ENCODE measurements around the gene FAM222B.

Gene FAM222B

GRCh38 chr17:28875848-28876550 lies 33.4 kb upstream of the FAM222B start:
- TF ChIP-seq, protein P1, sequence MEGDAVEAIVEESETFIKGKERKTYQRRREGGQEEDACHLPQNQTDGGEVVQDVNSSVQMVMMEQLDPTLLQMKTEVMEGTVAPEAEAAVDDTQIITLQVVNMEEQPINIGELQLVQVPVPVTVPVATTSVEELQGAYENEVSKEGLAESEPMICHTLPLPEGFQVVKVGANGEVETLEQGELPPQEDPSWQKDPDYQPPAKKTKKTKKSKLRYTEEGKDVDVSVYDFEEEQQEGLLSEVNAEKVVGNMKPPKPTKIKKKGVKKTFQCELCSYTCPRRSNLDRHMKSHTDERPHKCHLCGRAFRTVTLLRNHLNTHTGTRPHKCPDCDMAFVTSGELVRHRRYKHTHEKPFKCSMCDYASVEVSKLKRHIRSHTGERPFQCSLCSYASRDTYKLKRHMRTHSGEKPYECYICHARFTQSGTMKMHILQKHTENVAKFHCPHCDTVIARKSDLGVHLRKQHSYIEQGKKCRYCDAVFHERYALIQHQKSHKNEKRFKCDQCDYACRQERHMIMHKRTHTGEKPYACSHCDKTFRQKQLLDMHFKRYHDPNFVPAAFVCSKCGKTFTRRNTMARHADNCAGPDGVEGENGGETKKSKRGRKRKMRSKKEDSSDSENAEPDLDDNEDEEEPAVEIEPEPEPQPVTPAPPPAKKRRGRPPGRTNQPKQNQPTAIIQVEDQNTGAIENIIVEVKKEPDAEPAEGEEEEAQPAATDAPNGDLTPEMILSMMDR (IDR thresholded peaks at IDR 0.05; ENCODE audit: low read depth, low read length), result no peak
- TF ChIP-seq MYC (IDR thresholded peaks at IDR 0.05; ENCODE audit: low read depth, low read length) (no peak), POLR2A (IDR thresholded peaks at IDR 0.05; ENCODE audit: extremely low read depth, insufficient read length) (no peak), MAX (IDR thresholded peaks at IDR 0.05; ENCODE audit: low read depth, low read length) (no peak)
- no peak overlapping the region for H3K4me3 ChIP-seq (ENCODE audit: low read depth, low read length)
- no peak for DNase-seq (ENCODE audit: low read depth)

DNA sequence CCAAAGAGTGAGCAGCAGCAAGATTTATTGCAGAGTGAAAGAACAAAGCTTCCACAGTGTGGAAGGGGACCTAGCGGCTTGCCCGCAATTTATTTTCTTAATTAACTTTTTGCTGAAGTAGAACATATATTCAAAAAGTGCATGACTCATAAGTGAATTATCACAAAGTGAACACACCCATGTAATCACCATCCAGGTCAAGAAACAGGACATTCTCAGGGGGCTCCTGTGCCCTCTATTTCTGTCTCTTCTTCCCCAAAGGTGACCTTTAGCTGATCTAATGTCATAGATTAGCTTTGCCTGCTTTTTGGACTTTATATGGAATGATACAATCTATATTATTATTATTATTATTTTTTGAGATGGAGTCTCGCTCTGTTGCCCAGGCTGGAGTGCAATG lies 32.2 kb upstream of the FAM222B start:
- H3K4me3 ChIP-seq (ENCODE audit: low read depth, low read length), result no peak overlapping the region
- no peak for TF ChIP-seq MAX (IDR thresholded peaks at IDR 0.05; ENCODE audit: low read depth, low read length)
- no peak for TF ChIP-seq POLR2A (IDR thresholded peaks at IDR 0.05; ENCODE audit: extremely low read depth, insufficient read length)
- TF ChIP-seq MYC (IDR thresholded peaks at IDR 0.05; ENCODE audit: low read depth, low read length), result no peak
- TF ChIP-seq, protein P1 (IDR thresholded peaks at IDR 0.05; ENCODE audit: low read depth, low read length), result no peak
- no peak for DNase-seq (ENCODE audit: low read depth)

- H3K4me3 ChIP-seq (ENCODE audit: low read depth, low read length), result no peak overlapping the region
- no peak for DNase-seq (ENCODE audit: low read depth)
- TF ChIP-seq POLR2A (IDR thresholded peaks at IDR 0.05; ENCODE audit: extremely low read depth, insufficient read length), result no peak
- TF ChIP-seq MYC (IDR thresholded peaks at IDR 0.05; ENCODE audit: low read depth, low read length), result no peak
- TF ChIP-seq, protein P1 (IDR thresholded peaks at IDR 0.05; ENCODE audit: low read depth, low read length), result no peak
Observed at GRCh38 chr17:28873839-28874238, 31.2 kb upstream of the FAM222B start.

GRCh38 chr17:28871056-28871579 lies 28.5 kb upstream of the FAM222B start:
- DNase-seq (ENCODE audit: low read depth), result no peak
- no peak overlapping the region for H3K4me3 ChIP-seq (ENCODE audit: low read depth, low read length)
- no peak for TF ChIP-seq MAX (IDR thresholded peaks at IDR 0.05; ENCODE audit: low read depth, low read length)
- TF ChIP-seq, protein P1 (IDR thresholded peaks at IDR 0.05; ENCODE audit: low read depth, low read length), result no peak
- TF ChIP-seq MYC (IDR thresholded peaks at IDR 0.05; ENCODE audit: low read depth, low read length), result no peak
- no peak for TF ChIP-seq POLR2A (IDR thresholded peaks at IDR 0.05; ENCODE audit: extremely low read depth, insufficient read length)

GRCh38 chr17:28867276-28867675 lies 24.7 kb upstream of the FAM222B start:
- TF ChIP-seq, protein P1 (IDR thresholded peaks at IDR 0.05; ENCODE audit: low read depth, low read length), result no peak
- no peak for TF ChIP-seq POLR2A (IDR thresholded peaks at IDR 0.05; ENCODE audit: extremely low read depth, insufficient read length)
- no peak for TF ChIP-seq MYC (IDR thresholded peaks at IDR 0.05; ENCODE audit: low read depth, low read length)
- no peak for TF ChIP-seq MAX (IDR thresholded peaks at IDR 0.05; ENCODE audit: low read depth, low read length)
- H3K4me3 ChIP-seq (ENCODE audit: low read depth, low read length), result no peak overlapping the region
- DNase-seq (ENCODE audit: low read depth), result no peak
